ENCODE measurements around the gene PRR15L.
"Not testable (repeated sequence)": the region's sequence is repeated elsewhere in the genome, so short reads cannot be mapped to it uniquely, and the experiment has no call there.

The PRR15L gene

GRCh38 chr17:47957591-47958490, at the start of gene PRR15L:
Gene PRR15L (minus strand): TSS chr17:47957883. CDS start chr17:47953234, 4,649 bp downstream.
- no peak for DNase-seq (ENCODE audit: low read depth in 2 of 3, low spot score in 1 of 3)

GRCh38 chr17:48006936-48007709, 49.4 kb upstream of the PRR15L start:
- no peak for DNase-seq (ENCODE audit: low read depth in 2 of 3, low spot score in 1 of 3)

- DNase-seq (ENCODE audit: low read depth in 2 of 3, low spot score in 1 of 3) = no peak
These were observed 47.3 kb upstream of the PRR15L start for GRCh38 chr17:48004983-48005382.

- no peak for DNase-seq (ENCODE audit: low read depth in 2 of 3, low spot score in 1 of 3)
These were observed 45.9 kb upstream of the PRR15L start for GRCh38 chr17:48003417-48004151.

- no peak for DNase-seq (ENCODE audit: low read depth in 2 of 3, low spot score in 1 of 3)
These were observed 45.3 kb upstream of the PRR15L start for GRCh38 chr17:48002916-48003416.

GRCh38 chr17:48002266-48002915, 44.7 kb upstream of the PRR15L start:
- DNase-seq (ENCODE audit: low read depth in 2 of 3, low spot score in 1 of 3) = no peak

- not testable (repeated sequence) for DNase-seq (ENCODE audit: low read depth in 2 of 3, low spot score in 1 of 3)
These were observed 44.0 kb upstream of the PRR15L start for GRCh38 chr17:48001657-48002056.

GRCh38 chr17:48001197-48001596, 43.5 kb upstream of the PRR15L start:
- DNase-seq (ENCODE audit: low read depth in 2 of 3, low spot score in 1 of 3) = no peak

- DNase-seq (ENCODE audit: low read depth in 2 of 3, low spot score in 1 of 3) = no peak
These were observed 41.9 kb upstream of the PRR15L start for GRCh38 chr17:47999582-47999981.

- DNase-seq (ENCODE audit: low read depth in 2 of 3, low spot score in 1 of 3) = no peak
These were observed 40.4 kb upstream of the PRR15L start for GRCh38 chr17:47998044-47998443.

GRCh38 chr17:47997586-47997985, 39.9 kb upstream of the PRR15L start:
- no peak for DNase-seq (ENCODE audit: low read depth in 2 of 3, low spot score in 1 of 3)

- DNase-seq (ENCODE audit: low read depth in 2 of 3, low spot score in 1 of 3) = no peak
These were observed 38.5 kb upstream of the PRR15L start for GRCh38 chr17:47996201-47996600.

- DNase-seq (ENCODE audit: low read depth in 2 of 3, low spot score in 1 of 3) = no peak
These were observed 37.7 kb upstream of the PRR15L start for GRCh38 chr17:47995241-47995935.

GRCh38 chr17:47994724-47995123, 37.0 kb upstream of the PRR15L start:
- no peak for DNase-seq (ENCODE audit: low read depth in 2 of 3, low spot score in 1 of 3)

GRCh38 chr17:47993964-47994363, 36.3 kb upstream of the PRR15L start:
- no peak for DNase-seq (ENCODE audit: low read depth in 2 of 3, low spot score in 1 of 3)

GRCh38 chr17:47993031-47993564, 35.4 kb upstream of the PRR15L start:
- no peak for DNase-seq (ENCODE audit: low read depth in 2 of 3, low spot score in 1 of 3)

GRCh38 chr17:47992216-47992615, 34.5 kb upstream of the PRR15L start:
- no peak for DNase-seq (ENCODE audit: low read depth in 2 of 3, low spot score in 1 of 3)

- no peak for DNase-seq (ENCODE audit: low read depth in 2 of 3, low spot score in 1 of 3)
These were observed 33.5 kb upstream of the PRR15L start for GRCh38 chr17:47990962-47991731.

- DNase-seq (ENCODE audit: low read depth in 2 of 3, low spot score in 1 of 3) = no peak
These were observed 32.0 kb upstream of the PRR15L start for GRCh38 chr17:47989700-47990099.
